CD4-positive, alpha-beta T cell treated with Interleukin-4 for 1 hour (primary cell): ENCODE results near the gene ZEB1.
A peak's percentile ranks its signal among the peaks of the same experiment; 100 is the strongest.
"Not testable (repeated sequence)": the region's sequence is repeated elsewhere in the genome, so short reads cannot be mapped to it uniquely, and the experiment has no call there.

Source experiments
- DNase-seq, 2 donors: peaks; one replicate each; pipeline ENCODE4 v3.0.0-alpha.2; 2020 to 2022

ZEB1 gene

GRCh38 chr10:31319602-31320549 is 860 bp downstream of the ZEB1 start:
- peak; percentile 53 to 57 for DNase-seq

DNA sequence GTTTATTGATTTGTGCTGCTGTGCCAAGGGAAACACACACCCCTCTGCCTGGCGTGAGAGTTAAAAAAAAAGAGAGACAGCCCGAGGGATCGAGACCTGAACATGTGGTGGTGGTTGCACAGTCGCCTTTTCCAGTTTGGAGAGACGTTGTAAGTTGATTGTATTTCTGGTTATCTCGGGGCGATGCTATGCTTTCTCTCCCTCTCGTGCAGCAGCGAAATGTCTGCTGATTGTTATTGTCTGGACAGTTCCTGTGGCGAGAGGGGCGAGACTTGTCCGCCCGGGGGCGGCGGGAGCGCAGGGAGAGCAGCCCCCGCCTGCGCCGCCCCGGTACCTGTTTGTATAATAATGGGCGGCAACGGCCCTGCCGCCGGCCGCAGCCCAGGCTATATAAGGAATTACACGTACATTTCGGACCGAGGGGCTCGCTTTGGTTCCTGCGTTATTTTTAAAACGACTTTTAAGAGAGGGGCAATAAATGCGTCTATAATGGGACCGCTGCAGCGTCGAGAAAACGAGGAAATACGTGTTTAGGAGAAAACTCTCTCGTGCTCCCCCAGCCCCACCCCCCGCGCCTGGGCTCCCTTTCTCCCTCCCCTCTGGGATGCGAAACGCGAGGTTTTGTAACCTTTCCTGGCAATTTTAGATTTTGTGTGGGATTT is 1.7 kb downstream of the ZEB1 start:
- peak in 1 of 2 donors; percentile 24 for DNase-seq

- peak; percentile 63 to 67 for DNase-seq
These were observed 2.5 kb downstream of the ZEB1 start for GRCh38 chr10:31321396-31321941.

- peak in 1 of 2 donors; percentile 58 for DNase-seq
These were observed 3.6 kb downstream of the ZEB1 start for GRCh38 chr10:31322647-31323046.

- no peak for DNase-seq
These were observed 21.3 kb downstream of the ZEB1 start for GRCh38 chr10:31340343-31340742.

DNA sequence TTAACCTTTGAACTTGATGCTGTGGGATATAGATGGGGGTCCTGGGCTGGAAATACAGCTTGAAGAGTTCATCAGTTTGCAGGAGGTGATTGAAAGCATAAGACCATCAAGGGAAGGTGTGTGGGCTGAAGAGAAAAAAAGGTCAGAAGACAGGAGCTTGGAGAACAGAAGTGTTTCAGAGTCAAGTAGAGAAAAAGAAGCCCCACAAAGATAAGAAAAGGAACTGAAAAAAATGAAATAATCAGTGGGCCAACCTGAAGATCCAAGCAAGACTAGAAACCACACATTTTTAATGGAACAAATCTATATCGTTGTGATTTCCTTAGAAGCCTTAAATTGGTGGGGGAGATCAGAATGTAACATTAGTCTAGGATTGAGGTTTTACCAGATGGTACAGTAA is 22.5 kb downstream of the ZEB1 start:
- DNase-seq, result no peak

- DNase-seq, result no peak
These were observed 24.0 kb downstream of the ZEB1 start for GRCh38 chr10:31343009-31343408.

- DNase-seq, result no peak
These were observed 24.5 kb downstream of the ZEB1 start for GRCh38 chr10:31343551-31343950.

- no peak for DNase-seq
These were observed 26.9 kb downstream of the ZEB1 start for GRCh38 chr10:31345886-31346285.

- no peak for DNase-seq
These were observed 27.9 kb downstream of the ZEB1 start for GRCh38 chr10:31346953-31347352.

DNA sequence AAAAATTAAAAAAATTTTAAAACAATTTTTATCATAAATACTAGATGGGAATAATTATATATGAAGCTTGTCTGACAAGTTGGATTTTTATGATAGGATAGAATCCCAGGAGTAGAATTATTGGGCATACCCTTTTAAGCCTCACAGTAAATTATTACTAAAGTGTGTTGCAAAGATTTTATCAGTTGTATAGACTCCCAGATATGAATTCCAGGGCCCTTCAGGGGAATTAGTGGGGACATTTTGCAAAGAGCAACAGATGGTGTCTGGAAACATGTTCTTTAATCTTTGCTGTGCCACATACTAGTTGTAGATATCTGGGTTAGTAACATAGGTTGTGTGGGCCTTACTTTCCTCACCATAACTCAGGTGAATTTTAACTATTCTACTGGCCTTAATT is 28.7 kb downstream of the ZEB1 start:
- DNase-seq, result no peak

DNA sequence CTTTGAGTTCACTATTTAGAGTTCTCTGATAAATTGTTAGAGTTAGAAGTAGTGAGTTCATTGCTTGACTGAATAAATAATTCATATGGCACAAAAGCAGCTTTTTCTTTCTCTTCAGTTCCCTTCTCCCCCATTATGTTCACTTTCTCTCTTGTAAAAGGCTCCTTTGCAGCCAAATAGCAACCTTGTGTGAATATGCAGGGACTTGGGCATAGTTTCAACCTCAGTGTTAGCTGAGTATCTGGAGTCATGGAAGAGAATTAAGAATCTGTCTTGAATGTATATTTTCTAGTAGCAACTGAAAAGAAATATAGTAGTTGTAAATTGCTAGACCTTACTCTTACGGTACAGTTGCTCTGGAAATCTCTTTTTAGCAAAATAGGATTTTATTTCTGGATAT is 31.9 kb downstream of the ZEB1 start:
- no peak for DNase-seq

DNA sequence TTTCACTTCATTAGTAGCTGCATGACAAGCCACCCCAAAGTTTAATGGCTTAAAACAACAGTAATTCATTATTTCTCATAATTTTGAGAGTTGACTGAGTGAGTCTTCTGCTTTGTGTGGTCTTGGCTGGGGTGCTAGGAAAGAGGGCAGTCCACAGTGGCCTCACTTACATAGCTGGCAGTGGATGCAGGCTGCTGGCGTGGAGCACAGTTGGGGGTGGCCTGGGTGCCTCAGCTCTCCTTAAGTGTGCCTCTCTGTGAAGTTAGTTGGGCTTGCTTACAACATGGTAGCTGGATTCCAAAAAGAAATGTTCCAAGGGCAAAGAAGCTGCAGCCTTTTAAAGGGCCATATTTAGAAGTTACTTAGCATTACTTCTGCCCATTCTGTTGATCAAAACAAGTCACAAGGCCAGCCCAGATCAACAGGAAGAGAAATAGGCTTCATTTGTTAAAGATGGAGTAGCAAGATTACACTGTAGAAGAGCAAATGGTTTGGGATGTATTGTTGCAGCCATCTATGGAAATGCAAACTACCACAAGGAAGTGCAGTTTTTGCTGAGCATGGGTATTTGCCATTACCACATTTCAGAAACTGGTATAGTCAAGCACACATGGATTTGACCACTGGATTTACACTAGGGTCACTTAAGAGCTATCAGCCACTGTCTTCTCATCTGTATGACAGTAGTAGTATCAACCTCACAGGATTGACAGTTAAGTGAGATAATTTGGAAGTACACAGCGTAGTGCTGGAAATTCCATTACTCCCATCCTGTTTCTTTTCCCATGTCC is 33.6 kb downstream of the ZEB1 start:
- DNase-seq, result no peak

GRCh38 chr10:31353574-31353973 is 34.6 kb downstream of the ZEB1 start:
- DNase-seq, result peak in 1 of 2 donors; percentile 37

- no peak for DNase-seq
These were observed 39.8 kb downstream of the ZEB1 start for GRCh38 chr10:31358688-31359330.

DNA sequence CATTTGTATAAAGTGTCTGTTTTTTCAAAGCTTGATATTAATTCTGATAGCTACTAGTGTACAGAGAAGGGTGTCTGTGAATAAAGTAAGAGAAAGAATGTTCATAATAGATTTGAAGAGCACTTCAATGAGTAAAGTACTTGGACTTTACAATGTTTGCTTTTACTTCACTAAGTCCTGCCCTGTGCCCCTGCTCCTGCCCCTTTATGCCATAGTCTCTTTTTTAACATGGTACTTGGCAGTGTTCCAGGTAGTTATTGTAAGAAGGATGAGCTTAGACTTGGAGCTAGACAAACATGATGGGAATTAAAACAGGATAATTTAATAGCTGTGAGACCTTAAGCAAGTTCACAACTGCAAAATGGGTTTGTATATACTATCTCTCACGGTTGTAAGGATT is 41.0 kb downstream of the ZEB1 start:
- no peak for DNase-seq

- DNase-seq, result not testable (repeated sequence)
These were observed 42.5 kb downstream of the ZEB1 start for GRCh38 chr10:31361475-31361874.

- no peak for DNase-seq
These were observed 43.1 kb downstream of the ZEB1 start for GRCh38 chr10:31362023-31362641.

DNA sequence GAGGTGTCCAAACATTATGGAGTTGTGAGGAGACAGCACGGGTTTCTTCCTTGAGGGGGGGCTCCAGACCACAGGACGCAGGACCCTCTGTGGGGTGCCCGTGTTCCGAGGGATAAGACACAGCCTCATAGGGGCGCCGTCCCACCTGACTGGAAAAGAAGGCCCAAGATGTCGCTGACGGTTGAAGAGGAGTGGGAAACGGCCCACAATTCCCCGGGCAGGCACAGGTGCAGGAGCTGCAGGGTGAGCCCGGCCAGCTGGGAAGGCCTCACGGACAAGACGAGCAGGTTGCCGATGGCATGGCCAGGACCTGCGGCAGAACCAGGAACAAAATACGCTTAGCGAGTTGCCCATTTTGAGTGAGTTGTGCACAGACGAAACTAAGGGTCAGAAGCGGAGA is 44.7 kb downstream of the ZEB1 start:
- not testable (repeated sequence) for DNase-seq

DNA sequence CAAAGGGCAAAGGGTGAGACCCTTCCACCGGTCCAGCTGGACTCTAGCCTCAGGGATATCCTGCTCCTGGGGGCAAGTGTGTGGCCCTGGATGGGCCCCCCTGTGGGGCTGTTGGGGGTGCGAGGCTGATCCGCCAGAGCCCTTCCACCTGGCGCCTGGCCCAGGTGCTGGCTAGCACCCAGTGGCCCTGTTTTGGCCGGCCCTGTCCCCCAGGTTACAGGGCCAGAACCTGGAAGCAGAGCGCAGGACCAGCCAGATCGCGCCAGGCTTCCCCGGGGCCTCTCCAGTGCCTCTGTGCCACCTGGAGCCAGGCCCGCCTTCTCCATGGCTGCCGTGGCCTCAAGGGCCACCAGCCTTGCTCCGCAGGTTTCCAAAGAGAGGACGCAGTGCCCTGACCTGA is 45.2 kb downstream of the ZEB1 start:
- not testable (repeated sequence) for DNase-seq

GRCh38 chr10:31366703-31367102 is 47.7 kb downstream of the ZEB1 start:
- no peak for DNase-seq

- DNase-seq, result no peak
These were observed 49.7 kb downstream of the ZEB1 start for GRCh38 chr10:31368724-31369123.
